Activated naive CD4-positive, alpha-beta T cell treated with anti-CD3 and anti-CD28 coated beads, Interleukin-2, amount 50 U/mL, for 16 hours (primary cell): Measurements from ENCODE around the gene MYO15B.
A peak's percentile ranks its signal among the peaks of the same experiment; 100 is the strongest.
"Not testable (repeated sequence)": the region's sequence is repeated elsewhere in the genome, so short reads cannot be mapped to it uniquely, and the experiment has no call there.

Source experiments
- DNase-seq: peaks from one replicate; pipeline ENCODE4 v3.0.0-alpha.2; 2020

Gene MYO15B

GRCh38 chr17:75628425-75628824, 40.8 kb downstream of the MYO15B start:
- no peak for DNase-seq

- no peak for DNase-seq
Observed at GRCh38 chr17:75629157-75629556, 41.6 kb downstream of the MYO15B start.

GRCh38 chr17:75630071-75630917, 42.7 kb downstream of the MYO15B start:
- DNase-seq, result no peak

GRCh38 chr17:75631353-75631752, 43.8 kb downstream of the MYO15B start:
- DNase-seq, result no peak

GRCh38 chr17:75632428-75632827, 44.8 kb downstream of the MYO15B start:
- DNase-seq, result no peak

- peak; percentile 85 for DNase-seq
Observed at GRCh38 chr17:75632863-75633485, 45.4 kb downstream of the MYO15B start, which contains the start of gene SMIM5. TSS of gene SMIM5 (plus strand) at chr17:75633434. CDS start at chr17:75640202, 6,768 bp downstream.

GRCh38 chr17:75633486-75634375, 46.1 kb downstream of the MYO15B start:
- peak; percentile 55 for DNase-seq

- no peak for DNase-seq
Observed at GRCh38 chr17:75634376-75634740, 46.8 kb downstream of the MYO15B start.

- no peak for DNase-seq
Observed at GRCh38 chr17:75634754-75635609, 47.4 kb downstream of the MYO15B start.

GRCh38 chr17:75635610-75636202, 48.1 kb downstream of the MYO15B start:
- DNase-seq, result no peak

- DNase-seq, result no peak
Observed at GRCh38 chr17:75636381-75637142, 49.0 kb downstream of the MYO15B start.

GRCh38 chr17:75637143-75637538, 49.5 kb downstream of the MYO15B start:
- DNase-seq, result no peak

GRCh38 chr17:75637551-75637950, 50.0 kb downstream of the MYO15B start:
- DNase-seq, result no peak

- DNase-seq, result not testable (repeated sequence)
Observed at GRCh38 chr17:75638039-75638438, 50.4 kb downstream of the MYO15B start.

- no peak for DNase-seq
Observed at GRCh38 chr17:75638893-75639292, 51.3 kb downstream of the MYO15B start.

GRCh38 chr17:75639327-75639726, 51.7 kb downstream of the MYO15B start:
- no peak for DNase-seq

GRCh38 chr17:75639771-75640555, 52.4 kb downstream of the MYO15B start:
- DNase-seq, result no peak

GRCh38 chr17:75640556-75641119, 53.0 kb downstream of the MYO15B start:
- DNase-seq, result no peak

GRCh38 chr17:75641343-75641742, 53.7 kb downstream of the MYO15B start:
- no peak for DNase-seq
